Measurements from ENCODE around the gene ACBD6.
"Not testable (repeated sequence)": the region's sequence is repeated elsewhere in the genome, so short reads cannot be mapped to it uniquely, and the experiment has no call there.

The ACBD6 gene

DNA sequence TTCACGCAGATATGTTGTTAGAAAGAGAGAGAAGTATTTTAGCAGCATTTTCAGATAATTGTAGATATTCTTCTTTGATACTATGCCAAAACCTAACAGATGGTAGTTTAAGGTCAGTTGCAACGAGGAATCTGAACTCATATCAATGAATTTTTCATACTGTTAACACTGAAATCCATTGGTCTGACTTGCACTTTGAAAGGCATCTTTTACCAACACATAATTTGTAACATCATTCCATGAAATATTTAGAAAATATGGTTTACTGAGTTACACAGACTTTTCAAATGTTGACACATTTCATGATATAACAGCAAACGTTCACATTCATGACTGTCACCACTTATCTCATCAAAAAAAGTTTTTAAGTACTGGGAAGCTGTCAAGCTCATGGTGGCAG is 4.6 kb downstream of the ACBD6 start:
- H3K27ac ChIP-seq, result no peak overlapping the region

DNA sequence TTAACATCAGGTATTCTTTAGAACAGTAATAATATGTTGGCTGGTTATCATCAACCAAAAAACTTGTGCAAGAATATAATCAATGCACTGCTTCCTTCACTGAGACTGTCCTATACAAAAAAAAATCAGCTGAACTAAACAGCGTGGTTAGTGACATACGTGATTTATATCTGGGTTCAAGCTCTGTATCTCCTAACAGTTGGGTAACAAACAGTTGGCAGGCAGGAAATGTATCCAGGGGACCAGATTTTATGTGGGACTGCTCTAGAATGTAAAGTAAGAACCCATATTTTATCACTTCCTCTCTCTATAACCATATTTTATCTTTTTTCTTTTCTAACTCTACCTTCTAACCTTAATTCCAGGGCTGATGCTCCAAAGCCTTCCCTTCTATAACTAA is 8.0 kb downstream of the ACBD6 start:
- no peak for DNase-seq (ENCODE audit: low read depth, low spot score)

More for the DNA sequence above, 4.6 kb downstream of the ACBD6 start:
- DNase-seq (ENCODE audit: low read depth, low spot score), result no peak

GRCh38 chr1:180489976-180490375 is 12.4 kb downstream of the ACBD6 start:
- DNase-seq (ENCODE audit: low read depth, low spot score), result no peak

More for the DNA sequence above, 8.0 kb downstream of the ACBD6 start:
- no peak overlapping the region for H3K27ac ChIP-seq

GRCh38 chr1:180489313-180489712 is 13.1 kb downstream of the ACBD6 start:
- H3K27ac ChIP-seq, result no peak overlapping the region
- DNase-seq (ENCODE audit: low read depth, low spot score), result no peak

More at GRCh38 chr1:180489976-180490375, 12.4 kb downstream of the ACBD6 start:
- no peak overlapping the region for H3K27ac ChIP-seq

DNA sequence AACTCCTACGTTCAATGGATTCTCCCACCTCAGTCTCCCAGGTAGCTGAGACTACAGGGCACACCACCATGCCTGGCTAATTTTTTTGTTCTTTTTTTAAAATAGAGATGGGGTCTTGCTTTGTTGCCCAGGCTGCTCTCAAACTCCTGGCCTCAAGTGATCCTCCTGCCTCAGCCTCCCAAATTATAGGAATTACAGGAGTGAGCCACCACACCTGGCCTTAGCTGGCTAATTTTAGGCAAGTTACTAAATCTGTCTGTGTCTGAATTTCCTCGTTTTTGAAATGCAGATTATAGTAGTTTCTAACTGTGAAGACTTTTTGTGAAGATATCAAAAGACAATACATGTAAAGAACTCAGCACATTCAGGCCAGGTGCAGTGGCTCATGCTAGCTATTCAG is 13.7 kb downstream of the ACBD6 start:
- no peak overlapping the region for H3K27ac ChIP-seq

DNA sequence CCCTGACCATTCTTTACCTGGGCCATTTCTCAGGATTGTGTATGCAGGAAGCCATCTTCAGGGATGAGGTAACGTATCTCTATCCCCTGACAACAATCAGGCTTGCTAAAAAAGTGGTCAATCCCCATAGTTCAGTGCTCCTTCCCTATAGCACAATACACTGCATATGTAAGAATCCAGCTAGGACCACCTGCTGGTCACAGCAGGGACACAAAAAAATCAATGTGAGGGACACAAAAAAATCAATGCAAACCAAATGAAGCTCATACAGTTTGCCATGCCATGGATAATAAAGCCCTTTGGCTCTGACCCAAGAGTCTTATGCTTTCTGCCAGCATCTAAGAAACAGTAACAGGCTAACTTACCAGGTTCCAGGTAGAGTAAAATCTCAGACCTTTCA is 16.3 kb downstream of the ACBD6 start:
- DNase-seq (ENCODE audit: low read depth, low spot score), result no peak
- H3K27ac ChIP-seq, result no peak overlapping the region

More for the DNA sequence above, 13.7 kb downstream of the ACBD6 start:
- no peak for DNase-seq (ENCODE audit: low read depth, low spot score)

DNA sequence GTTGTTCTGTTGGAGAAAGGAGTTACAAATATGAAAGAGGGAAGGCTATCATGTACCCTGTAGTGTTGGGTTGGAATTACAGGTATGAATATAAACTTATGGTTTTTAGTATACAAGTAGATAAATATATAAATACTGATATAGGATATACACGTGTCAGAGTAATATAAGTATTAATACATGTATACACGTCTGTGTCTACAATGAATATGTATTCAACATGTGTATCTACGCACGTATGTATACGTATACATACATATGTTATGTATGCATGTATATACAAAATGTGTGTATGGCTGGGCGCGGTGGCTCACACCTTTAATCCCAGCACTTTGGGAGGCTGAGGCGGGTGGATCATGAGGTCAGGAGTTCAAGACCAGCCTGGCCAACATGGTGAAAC is 17.9 kb downstream of the ACBD6 start:
- H3K27ac ChIP-seq, result no peak overlapping the region
- no peak for DNase-seq (ENCODE audit: low read depth, low spot score)

DNA sequence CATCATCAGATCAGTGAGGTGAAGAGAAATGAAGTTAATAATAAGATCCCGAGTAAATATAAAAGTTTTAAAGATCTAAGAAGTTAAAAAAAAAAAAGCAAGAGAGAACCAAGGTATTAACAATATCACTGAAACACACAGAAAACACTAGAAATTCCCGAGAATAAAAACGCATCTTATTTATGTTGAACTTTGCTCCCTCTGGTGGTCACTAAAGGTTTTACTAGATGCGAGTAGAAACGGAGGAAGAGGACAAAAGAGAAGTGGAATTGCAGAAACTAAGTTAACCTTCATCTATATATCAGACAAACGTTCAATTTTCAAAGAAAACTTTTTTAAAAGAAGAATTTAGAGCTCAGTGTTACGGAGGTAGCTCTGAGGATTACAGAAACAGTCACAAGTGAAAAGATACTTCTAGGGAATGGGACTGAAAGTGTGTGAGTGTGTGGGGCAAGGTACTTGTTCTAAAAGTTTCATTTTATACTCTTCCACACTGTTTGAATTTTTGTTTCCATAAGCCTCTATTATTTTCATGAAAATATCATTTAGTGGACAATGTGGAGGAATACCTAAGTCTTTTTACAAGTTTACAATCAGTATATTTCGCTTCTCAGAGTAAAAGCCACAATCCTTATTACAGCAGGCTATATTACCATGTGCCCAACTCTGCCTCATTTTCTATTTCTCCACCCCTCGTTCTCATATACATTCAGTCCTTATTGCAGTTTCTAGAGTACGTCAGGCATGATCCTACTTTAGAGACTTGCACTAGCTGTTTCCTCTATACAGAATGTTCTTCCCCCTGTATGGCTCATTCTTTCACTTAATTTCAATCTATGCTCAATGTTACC is 19.7 kb downstream of the ACBD6 start:
- DNase-seq (ENCODE audit: low read depth, low spot score), result no peak
- no peak overlapping the region for H3K27ac ChIP-seq

- no peak for DNase-seq (ENCODE audit: low read depth, low spot score)
- H3K27ac ChIP-seq, result no peak overlapping the region
Measured at GRCh38 chr1:180470031-180470430, 32.3 kb downstream of the ACBD6 start.

- DNase-seq (ENCODE audit: low read depth, low spot score), result no peak
- no peak overlapping the region for H3K27ac ChIP-seq
Measured at GRCh38 chr1:180468311-180468710, 34.1 kb downstream of the ACBD6 start.

DNA sequence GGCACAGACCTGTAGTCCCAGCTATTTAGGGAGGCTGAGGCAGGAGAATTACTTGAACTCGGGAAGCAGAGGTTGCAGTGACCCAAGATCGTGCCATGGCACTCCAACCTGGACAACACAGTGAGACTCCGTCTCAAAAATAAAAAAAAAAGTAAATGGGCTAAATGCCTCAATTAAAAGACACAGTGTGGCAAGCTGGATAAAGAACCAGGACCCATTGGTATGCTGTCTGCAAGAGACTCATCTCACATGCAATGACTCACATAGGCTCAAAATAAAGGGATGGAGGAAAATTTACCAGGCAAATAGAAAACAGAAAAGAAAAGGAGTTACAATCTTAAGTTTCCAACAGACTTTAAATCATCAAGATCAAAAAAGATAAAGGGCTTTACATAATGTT is 40.3 kb downstream of the ACBD6 start:
- DNase-seq (ENCODE audit: low read depth, low spot score), result no peak
- H3K27ac ChIP-seq, result no peak overlapping the region

GRCh38 chr1:180461682-180462081 is 40.7 kb downstream of the ACBD6 start:
- not testable (repeated sequence) for DNase-seq (ENCODE audit: low read depth, low spot score); H3K27ac ChIP-seq

DNA sequence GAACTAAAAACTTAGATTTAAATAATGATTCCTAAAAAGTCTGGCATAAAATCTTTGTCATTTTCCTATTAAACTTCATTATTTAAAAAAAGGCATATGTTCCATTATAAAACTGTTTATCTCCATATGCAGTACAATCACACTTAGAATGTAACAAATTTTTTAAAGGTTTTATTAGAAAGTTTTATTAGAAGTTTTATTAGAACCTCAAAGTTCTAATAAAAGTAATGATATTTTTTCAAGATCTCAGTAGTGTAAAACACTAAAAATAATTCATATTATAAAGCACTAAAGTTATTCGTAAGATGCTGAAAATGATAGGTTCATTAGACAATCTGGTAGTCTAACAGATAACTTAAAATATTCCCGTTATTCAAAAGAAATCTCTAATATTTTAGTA is 43.6 kb downstream of the ACBD6 start:
- H3K27ac ChIP-seq, result no peak overlapping the region
- no peak for DNase-seq (ENCODE audit: low read depth, low spot score)

- H3K27ac ChIP-seq, result no peak overlapping the region
- DNase-seq (ENCODE audit: low read depth, low spot score), result no peak
Measured at GRCh38 chr1:180456191-180456590, 46.2 kb downstream of the ACBD6 start.

GRCh38 chr1:180451504-180451903 is 50.9 kb downstream of the ACBD6 start:
- no peak for DNase-seq (ENCODE audit: low read depth, low spot score)
- H3K27ac ChIP-seq, result no peak overlapping the region

DNA sequence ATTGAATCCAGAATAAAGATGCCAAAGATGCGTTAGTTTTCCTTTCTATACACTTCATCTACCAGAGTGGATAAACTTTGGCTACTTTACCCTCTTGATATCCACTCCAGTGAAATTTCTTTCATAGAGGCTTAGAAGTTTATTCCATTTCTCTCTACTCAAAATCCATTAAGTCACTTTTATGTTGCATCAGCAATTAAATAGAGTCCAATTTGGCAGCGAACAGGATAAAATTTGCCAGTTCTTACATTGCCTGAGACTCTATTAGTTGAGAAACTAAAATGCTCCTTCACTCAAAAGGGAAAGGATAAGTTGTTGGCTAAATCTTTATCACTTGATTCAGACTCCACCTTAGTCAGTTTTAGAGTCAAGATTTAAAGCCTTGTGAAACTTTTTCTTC is 57.9 kb downstream of the ACBD6 start:
- no peak for DNase-seq (ENCODE audit: low read depth, low spot score)

GRCh38 chr1:180440335-180440734 is 62.0 kb downstream of the ACBD6 start:
- DNase-seq (ENCODE audit: low read depth, low spot score), result no peak
- H3K27ac ChIP-seq, result no peak overlapping the region

More for the DNA sequence above, 57.9 kb downstream of the ACBD6 start:
- no peak overlapping the region for H3K27ac ChIP-seq

DNA sequence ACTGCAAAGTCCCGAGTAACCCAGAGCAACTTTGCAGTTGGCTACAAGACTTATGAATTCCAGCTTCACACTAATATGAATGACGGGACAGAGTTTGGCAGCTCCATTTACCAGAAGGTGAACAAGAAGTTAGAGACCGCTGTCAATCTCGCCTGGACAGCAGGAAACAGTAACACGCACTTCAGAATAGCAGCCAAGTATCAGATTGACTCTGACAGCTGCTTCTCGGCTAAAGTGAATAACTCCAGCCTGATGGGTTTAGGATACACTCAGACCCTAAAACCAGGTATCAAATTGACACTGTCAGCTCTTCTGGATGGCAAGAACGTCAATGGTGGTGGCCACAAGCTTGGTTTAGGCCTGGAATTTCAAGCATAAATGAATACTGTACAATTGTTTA is 66.8 kb downstream of the ACBD6 start:
- no peak for DNase-seq (ENCODE audit: low read depth, low spot score)
- H3K27ac ChIP-seq, result no peak overlapping the region

GRCh38 chr1:180433873-180434272 is 68.5 kb downstream of the ACBD6 start:
- no peak overlapping the region for H3K27ac ChIP-seq
- DNase-seq (ENCODE audit: low read depth, low spot score), result no peak

DNA sequence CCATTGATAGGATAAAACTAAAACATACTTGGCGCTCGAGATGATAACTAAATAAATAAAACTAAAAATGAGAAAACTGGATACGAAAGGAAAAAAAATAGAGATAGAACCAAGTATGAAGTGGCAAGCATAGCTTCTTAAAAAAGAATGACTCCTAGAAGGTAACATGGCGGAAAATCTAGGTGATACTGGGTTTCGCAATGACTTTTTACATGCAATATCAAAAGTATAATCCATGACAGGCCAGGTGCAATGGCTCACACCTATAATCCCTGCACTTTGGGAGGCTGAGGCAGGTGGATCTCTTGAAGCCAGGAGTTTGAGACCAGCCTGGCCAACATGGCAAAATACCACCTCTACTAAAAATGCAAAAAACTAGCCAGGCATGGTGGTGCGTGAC is 70.7 kb downstream of the ACBD6 start:
- no peak for DNase-seq (ENCODE audit: low read depth, low spot score)
- no peak overlapping the region for H3K27ac ChIP-seq

- no peak for DNase-seq (ENCODE audit: low read depth, low spot score)
- H3K27ac ChIP-seq, result no peak overlapping the region
Measured at GRCh38 chr1:180428782-180429695, 73.3 kb downstream of the ACBD6 start.
